ENCODE results near the gene TMEM63C.

DNA sequence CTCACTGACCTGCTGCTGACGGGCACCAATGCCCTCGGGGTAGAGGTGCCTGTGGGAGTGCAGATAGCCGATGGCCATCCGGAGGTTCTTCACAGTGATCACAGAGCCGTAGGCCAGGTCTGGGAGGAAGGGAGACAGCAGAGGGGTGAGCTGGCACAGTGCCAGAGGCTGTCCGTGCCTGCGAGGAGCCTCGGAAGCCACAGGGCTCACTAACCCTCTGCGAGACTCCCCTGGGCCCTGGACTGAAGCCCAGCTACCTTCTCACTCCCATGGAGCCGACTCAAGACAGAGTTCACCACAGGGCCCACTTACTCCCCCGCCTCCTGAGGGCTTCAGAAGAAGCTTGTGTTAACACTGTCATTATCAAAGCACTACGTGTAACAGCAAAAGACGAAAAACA, 114.6 kb downstream of the TMEM63C start:
- TF ChIP-seq, protein P1, sequence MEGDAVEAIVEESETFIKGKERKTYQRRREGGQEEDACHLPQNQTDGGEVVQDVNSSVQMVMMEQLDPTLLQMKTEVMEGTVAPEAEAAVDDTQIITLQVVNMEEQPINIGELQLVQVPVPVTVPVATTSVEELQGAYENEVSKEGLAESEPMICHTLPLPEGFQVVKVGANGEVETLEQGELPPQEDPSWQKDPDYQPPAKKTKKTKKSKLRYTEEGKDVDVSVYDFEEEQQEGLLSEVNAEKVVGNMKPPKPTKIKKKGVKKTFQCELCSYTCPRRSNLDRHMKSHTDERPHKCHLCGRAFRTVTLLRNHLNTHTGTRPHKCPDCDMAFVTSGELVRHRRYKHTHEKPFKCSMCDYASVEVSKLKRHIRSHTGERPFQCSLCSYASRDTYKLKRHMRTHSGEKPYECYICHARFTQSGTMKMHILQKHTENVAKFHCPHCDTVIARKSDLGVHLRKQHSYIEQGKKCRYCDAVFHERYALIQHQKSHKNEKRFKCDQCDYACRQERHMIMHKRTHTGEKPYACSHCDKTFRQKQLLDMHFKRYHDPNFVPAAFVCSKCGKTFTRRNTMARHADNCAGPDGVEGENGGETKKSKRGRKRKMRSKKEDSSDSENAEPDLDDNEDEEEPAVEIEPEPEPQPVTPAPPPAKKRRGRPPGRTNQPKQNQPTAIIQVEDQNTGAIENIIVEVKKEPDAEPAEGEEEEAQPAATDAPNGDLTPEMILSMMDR (IDR thresholded peaks at IDR 0.05), result no peak
- TF ChIP-seq POLR2A (IDR thresholded peaks at IDR 0.05) (no peak), POLR2AphosphoS5 (IDR thresholded peaks at IDR 0.05) (no peak), EP300 (IDR thresholded peaks at IDR 0.05; ENCODE audit: low read depth) (no peak)
